ENCODE results near the gene MGARP.
A peak's percentile ranks its signal among the peaks of the same experiment; 100 is the strongest.

GRCh38 chr4:139295206-139295941 lies 15.3 kb upstream of the MGARP start:
- TF ChIP-seq ZNF223 (tag by site-specific recombination; IDR thresholded peaks at IDR 0.05) (peak; percentile 51), ZNF423 (tag by site-specific recombination; IDR thresholded peaks at IDR 0.05) (no peak), ZBTB7A (tag by site-specific recombination; IDR thresholded peaks at IDR 0.05; ENCODE audit: low read depth) (peak; percentile 68; the same call in 1 of the 2 replicates), YY1 (tag by site-specific recombination; IDR thresholded peaks at IDR 0.05) (peak; percentile 94), TSHZ1 (tag by site-specific recombination; IDR thresholded peaks at IDR 0.05; ENCODE audit: borderline replicate concordance) (no peak)
- TF ChIP-seq, protein P1, sequence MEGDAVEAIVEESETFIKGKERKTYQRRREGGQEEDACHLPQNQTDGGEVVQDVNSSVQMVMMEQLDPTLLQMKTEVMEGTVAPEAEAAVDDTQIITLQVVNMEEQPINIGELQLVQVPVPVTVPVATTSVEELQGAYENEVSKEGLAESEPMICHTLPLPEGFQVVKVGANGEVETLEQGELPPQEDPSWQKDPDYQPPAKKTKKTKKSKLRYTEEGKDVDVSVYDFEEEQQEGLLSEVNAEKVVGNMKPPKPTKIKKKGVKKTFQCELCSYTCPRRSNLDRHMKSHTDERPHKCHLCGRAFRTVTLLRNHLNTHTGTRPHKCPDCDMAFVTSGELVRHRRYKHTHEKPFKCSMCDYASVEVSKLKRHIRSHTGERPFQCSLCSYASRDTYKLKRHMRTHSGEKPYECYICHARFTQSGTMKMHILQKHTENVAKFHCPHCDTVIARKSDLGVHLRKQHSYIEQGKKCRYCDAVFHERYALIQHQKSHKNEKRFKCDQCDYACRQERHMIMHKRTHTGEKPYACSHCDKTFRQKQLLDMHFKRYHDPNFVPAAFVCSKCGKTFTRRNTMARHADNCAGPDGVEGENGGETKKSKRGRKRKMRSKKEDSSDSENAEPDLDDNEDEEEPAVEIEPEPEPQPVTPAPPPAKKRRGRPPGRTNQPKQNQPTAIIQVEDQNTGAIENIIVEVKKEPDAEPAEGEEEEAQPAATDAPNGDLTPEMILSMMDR (tag by site-specific recombination; IDR thresholded peaks at IDR 0.05) = peak; percentile 97

All from HEK293 (cell line).